Right lobe of liver (tissue), 6 donors: Measurements from ENCODE around the gene PAQR4. TPM values are rescaled to one million over a fixed set of nuclear protein-coding genes. Genes with fewer than 3 reads are reported as not detected.
A peak's percentile ranks its signal among the peaks of the same experiment; 100 is the strongest.

ENCODE experiments used
- ATAC-seq, 4 donors: fragments of 200-7000 bp; cut with Tn5 transposase; one replicate each; pipeline ENCODE4 v1.9.1; 2020; ENCODE audit warnings: mild to moderate bottlenecking in 4 of 4, moderate library complexity in 4 of 4
- DNase-seq, 3 donors: peaks; one replicate each; pipeline ENCODE4 v3.0.0-alpha.2; 2020
- H3K27ac ChIP-seq, 3 donors: fragments of 200-600 bp; one replicate each; pipeline ENCODE4 v1.8.0; 2022
- H3K27me3 ChIP-seq, 2 donors: fragments of 200-600 bp; one replicate each; pipeline ENCODE4 v1.8.0; 2022
- H3K36me3 ChIP-seq, 4 donors: fragments of 200-600 bp; sonication (generic) in 1 of 4; one replicate each; pipeline versions ENCODE4 v1.5.1 to v1.8.0; 2017 to 2022; ENCODE audit warnings: control low read depth in 1 of 4
- H3K4me1 ChIP-seq, 4 donors: fragments of 200-600 bp; sonication (generic) in 1 of 4; one replicate each; pipeline versions ENCODE4 v1.5.1 to v1.8.0; 2017 to 2022; ENCODE audit warnings: control low read depth in 1 of 4
- H3K4me3 ChIP-seq, 3 donors: fragments of 200-600 bp; one replicate each; pipeline ENCODE4 v1.8.0; 2022
- H3K9me3 ChIP-seq, 4 donors: fragments of 200-600 bp; sonication (generic) in 1 of 4; one replicate each; pipeline versions ENCODE4 v1.5.1 to v1.8.0; 2017 to 2022; ENCODE audit warnings: control low read depth in 1 of 4
- CTCF ChIP-seq, 4 donors: fragments of 200-600 bp in 3 of 4; fragments of 450-650 bp in 1 of 4; IDR thresholded peaks; one replicate each; pipeline versions ENCODE4 v1.5.1 to v1.8.0; 2016 to 2022; ENCODE audit warnings: antibody characterized with exemption in 4 of 4, mild to moderate bottlenecking in 2 of 4
- POLR2A ChIP-seq: fragments of 450-650 bp; IDR thresholded peaks from one replicate; pipeline ENCODE4 v1.6.1; 2017; ENCODE audit warnings: antibody characterized with exemption, mild to moderate bottlenecking
- WGBS: methylation state at CpG from one replicate; pipeline ENCODE4 v1.1.6; 2018; ENCODE audit warnings: low coverage, low lambda C conversion rate; ENCODE audit not compliant: insufficient coverage; ENCODE audit errors: missing lambda C conversion rate; 5-methylcytosine and 5-hydroxymethylcytosine counted together
- intact Hi-C, 2 donors: fragments of 100-400 bp; cut with DNase I; formaldehyde crosslinking; loops; one replicate each; pipeline versions ENCODE4 v1.11.2 to v1.14.1; 2022
- total RNA-seq, 6 experiments: library from RNA; depleted of rRNA in 2 of 6; stranded (reverse); fragments of >200 nt in 2 of 6; fragmentation: NEBNext Ultra II Directional in 3 of 6; extraction: Animal tissue kit (Norgen Biotek cat#: 25700) in 3 of 6; gene quantifications; one replicate each; pipeline versions ENCODE4 v1.1.0 to v1.2.4, GENCODE V29; 2016 to 2023
- donor health status: DM: no; HTN: yes; CAD: no.
- donor health status: DM: no; HTN: no; CAD: no.
- donor health status: DM: no; HTN: no; CAD: no.
- donor health status: DM: no; HTN: yes; CAD: no.
- donor health status: DM: no; HTN: yes; CAD: no.

The PAQR4 gene
- total RNA-seq, 6 experiments from 2014 or later, result 0.93 to 6.1 (median 3.3) TPM

GRCh38 chr16:2967211-2967631 is 1.9 kb upstream of the PAQR4 start:
- no peak overlapping the region for H3K4me3 ChIP-seq
- intact Hi-C loops, result no loop called here
- TF ChIP-seq CTCF (IDR thresholded peaks at IDR 0.05), result no peak
- TF ChIP-seq POLR2A, result no peak
- no peaks in the 10 kb centered on the region for H3K9me3 ChIP-seq
- ATAC-seq (no peak), DNase-seq (no peak)
- no peak overlapping the region for H3K27ac ChIP-seq
- H3K27me3 ChIP-seq, result peaks cover 7 to 26% of the 10 kb centered on the region in 2 donors
- WGBS, result no CpG with 5 or more reads among the region's 51 CpGs
- no peaks in the 10 kb centered on the region for H3K36me3 ChIP-seq
- peaks cover 0 to 18% (median 5%) of the 10 kb centered on the region in 4 donors for H3K4me1 ChIP-seq

GRCh38 chr16:2967721-2968161 is 1.4 kb upstream of the PAQR4 start:
- Histone ChIP-seq H3K27me3 (peaks cover 7 to 26% of the 10 kb centered on the region in 2 donors), H3K36me3 (no peaks in the 10 kb centered on the region), H3K9me3 (no peaks in the 10 kb centered on the region), H3K27ac (no peak overlapping the region), H3K4me3 (no peak overlapping the region), H3K4me1 (peaks cover 0 to 18% (median 5%) of the 10 kb centered on the region in 4 donors)
- TF ChIP-seq CTCF (IDR thresholded peaks at IDR 0.05) (no peak), POLR2A (no peak)
- ATAC-seq, result no peak
- intact Hi-C loops, result no loop called here
- DNase-seq, result peak in 1 of 3 donors; percentile 54
- whole genome bisulfite sequencing, result no CpG with 5 or more reads among the region's 33 CpGs

- TF ChIP-seq POLR2A (no peak), CTCF (IDR thresholded peaks at IDR 0.05) (no peak)
- WGBS, result 23% methylated on average over 10 of the region's 18 CpGs
- H3K27ac ChIP-seq, result no peak overlapping the region
- no peak for ATAC-seq
- DNase-seq, result no peak
- no peaks in the 10 kb centered on the region for H3K9me3 ChIP-seq
- peaks cover 7 to 26% of the 10 kb centered on the region in 2 donors for H3K27me3 ChIP-seq
- peak overlapping the region; percentile 51 to 65 (median 56) for H3K4me3 ChIP-seq
- intact Hi-C loops, result no loop called here
- H3K36me3 ChIP-seq, result no peaks in the 10 kb centered on the region
- H3K4me1 ChIP-seq, result peaks cover 0 to 18% (median 5%) of the 10 kb centered on the region in 4 donors
Observed at GRCh38 chr16:2968368-2968737, 795 bp upstream of the PAQR4 start.

GRCh38 chr16:2969545-2970521 is 685 bp downstream of the PAQR4 start:
- Histone ChIP-seq H3K9me3 (no peaks in the 10 kb centered on the region), H3K4me1 (peaks cover 0 to 8% (median 0%) of the 10 kb centered on the region in 4 donors), H3K27ac (peak overlapping the region in 1 of 3 donors; percentile 33), H3K4me3 (peak overlapping the region; percentile 51 to 65 (median 56)), H3K36me3 (no peaks in the 10 kb centered on the region), H3K27me3 (peaks cover 4 to 12% of the 10 kb centered on the region in 2 donors)
- TF ChIP-seq POLR2A, result no peak
- peak; percentile 12 to 36 (median 19) for TF ChIP-seq CTCF (IDR thresholded peaks at IDR 0.05)
- intact Hi-C loops, result no loop called here
- peak; percentile 6 to 34 (median 14) for ATAC-seq
- DNase-seq, result peak in 2 of 3 donors; percentile 63 to 69
- 20% methylated on average over 7 of the region's 83 CpGs for WGBS
